ENCODE data around the gene TAF4.

- TF ChIP-seq TARDBP (IDR thresholded peaks at IDR 0.05) = no peak
- TF ChIP-seq ARNT (IDR thresholded peaks at IDR 0.05) = no peak
- no peak for TF ChIP-seq ZNF384 (IDR thresholded peaks at IDR 0.05)
- TF ChIP-seq ELF4 (IDR thresholded peaks at IDR 0.05) = no peak
- TF ChIP-seq FOXK2 (IDR thresholded peaks at IDR 0.05) = no peak
- TF ChIP-seq SP1 (IDR thresholded peaks at IDR 0.05) = no peak
- no peak for TF ChIP-seq BHLHE40 (IDR thresholded peaks at IDR 0.05; ENCODE audit: borderline replicate concordance)
- no peak for TF ChIP-seq FOXA1 (IDR thresholded peaks at IDR 0.05)
- no peak for TF ChIP-seq HDGF (IDR thresholded peaks at IDR 0.05; ENCODE audit: borderline replicate concordance)
- TF ChIP-seq LEF1 (IDR thresholded peaks at IDR 0.05; ENCODE audit: borderline replicate concordance) = no peak
- TF ChIP-seq SUZ12 (IDR thresholded peaks at IDR 0.05) = no peak
- no peak for TF ChIP-seq PKNOX1 (IDR thresholded peaks at IDR 0.05)
- TF ChIP-seq NFRKB (IDR thresholded peaks at IDR 0.05) = no peak
Observed at GRCh38 chr20:61929971-61930666, 135.6 kb downstream of the TAF4 start.

All from HEK293T (cell line).